NB4 (cell line): Measurements from ENCODE around the gene PSENEN.

Source experiments
- DNase-seq: peaks from one replicate; pipeline ENCODE4 v3.0.0; 2010; ENCODE audit warnings: low read depth
- H3K4me3 ChIP-seq: one replicate; pipeline ENCODE4 v1.5.1; 2011; ENCODE audit warnings: mild to moderate bottlenecking, low read depth, low read length, moderate library complexity
- CTCF ChIP-seq: IDR thresholded peaks from one replicate; pipeline ENCODE4 v1.5.1; 2012; ENCODE audit warnings: low read depth, low read length
- MYC ChIP-seq: IDR thresholded peaks from 2 replicates; pipeline ENCODE4 v1.6.1; 2011; ENCODE audit warnings: low read depth, low read length
- POLR2A ChIP-seq: IDR thresholded peaks from 2 replicates; pipeline ENCODE4 v1.6.1; 2011; ENCODE audit warnings: mild to moderate bottlenecking; ENCODE audit not compliant: insufficient read length; ENCODE audit errors: extremely low read depth
- TF ChIP-seq, protein P1 (sequence below): IDR thresholded peaks from 2 replicates; pipeline ENCODE4 v1.6.1; 2011; ENCODE audit warnings: low read depth, low read length

Gene PSENEN

GRCh38 chr19:35736913-35737886, 8.3 kb upstream of the PSENEN start:
- TF ChIP-seq CTCF = no peak
- TF ChIP-seq, protein P1, sequence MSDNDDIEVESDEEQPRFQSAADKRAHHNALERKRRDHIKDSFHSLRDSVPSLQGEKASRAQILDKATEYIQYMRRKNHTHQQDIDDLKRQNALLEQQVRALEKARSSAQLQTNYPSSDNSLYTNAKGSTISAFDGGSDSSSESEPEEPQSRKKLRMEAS = no peak
- no peak for TF ChIP-seq MYC
- TF ChIP-seq POLR2A = no peak
- no peak overlapping the region for H3K4me3 ChIP-seq
- DNase-seq = no peak

DNA sequence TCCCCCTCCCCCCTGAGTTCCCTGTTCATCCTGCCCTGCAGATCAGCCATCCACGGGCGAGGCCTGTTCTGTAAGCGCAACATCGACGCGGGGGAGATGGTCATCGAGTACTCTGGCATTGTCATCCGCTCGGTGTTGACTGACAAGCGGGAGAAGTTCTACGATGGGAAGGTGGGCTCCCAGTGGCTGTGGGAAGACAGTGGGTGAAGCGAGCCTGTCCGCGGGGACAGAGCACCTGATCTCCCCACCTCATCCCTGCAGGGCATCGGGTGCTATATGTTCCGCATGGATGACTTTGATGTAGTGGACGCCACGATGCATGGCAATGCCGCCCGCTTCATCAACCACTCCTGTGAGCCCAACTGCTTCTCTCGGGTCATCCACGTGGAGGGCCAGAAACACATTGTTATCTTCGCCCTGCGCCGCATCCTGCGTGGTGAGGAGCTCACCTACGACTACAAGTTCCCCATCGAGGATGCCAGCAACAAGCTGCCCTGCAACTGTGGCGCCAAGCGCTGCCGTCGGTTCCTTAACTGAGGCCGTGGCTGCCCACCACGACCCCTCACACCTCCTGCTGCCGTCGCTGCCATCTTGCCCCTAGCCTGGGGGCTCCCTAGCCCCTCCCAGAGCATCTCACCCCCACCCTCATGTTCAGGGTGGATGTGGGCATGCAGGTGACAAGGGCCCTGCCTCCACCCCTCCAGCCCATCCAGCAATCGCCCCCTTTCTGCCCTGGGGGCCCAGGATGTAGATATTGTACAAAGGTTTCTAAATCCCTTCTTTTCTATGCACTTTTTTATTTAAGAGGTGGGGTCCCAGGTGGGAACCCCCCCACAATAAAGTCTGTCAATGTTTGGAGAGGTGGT, 7.2 kb upstream of the PSENEN start:
- no peak overlapping the region for H3K4me3 ChIP-seq
- TF ChIP-seq, protein P1 = no peak
- TF ChIP-seq MYC (no peak), POLR2A (no peak), CTCF (no peak)
- DNase-seq = no peak

GRCh38 chr19:35738887-35739229, 6.6 kb upstream of the PSENEN start:
- H3K4me3 ChIP-seq = no peak overlapping the region
- no peak for TF ChIP-seq CTCF
- no peak for DNase-seq

- peak overlapping the region; percentile 53 for H3K4me3 ChIP-seq
- no peak for DNase-seq
- TF ChIP-seq POLR2A (no peak), CTCF (no peak), MYC (no peak)
- TF ChIP-seq, protein P1 = no peak
These were observed 6.0 kb upstream of the PSENEN start for GRCh38 chr19:35739275-35740107.

- TF ChIP-seq POLR2A = no peak
- TF ChIP-seq, protein P1 = no peak
- TF ChIP-seq MYC = no peak
- no peak for TF ChIP-seq CTCF
- DNase-seq = no peak
- peak overlapping the region; percentile 53 for H3K4me3 ChIP-seq
These were observed 5.4 kb upstream of the PSENEN start for GRCh38 chr19:35740108-35740422.
